T-helper 2 cell treated with Interferon-gamma antibody and Interleukin-4, amounts not matched to agents 100 ng/mL and 5 ng/mL, for 36 hours (primary cell): Measurements from ENCODE around the gene CPED1. TPM values are rescaled to one million over a fixed set of nuclear protein-coding genes. Genes with fewer than 3 reads are reported as not detected.
"Not testable (repeated sequence)": the region's sequence is repeated elsewhere in the genome, so short reads cannot be mapped to it uniquely, and the experiment has no call there.

ENCODE experiments used
- intact Hi-C: fragments of 100-400 bp; cut with micrococcal nuclease; formaldehyde crosslinking; loops from one replicate; pipeline ENCODE4 v1.15.1; 2023
- total RNA-seq: library from RNA; stranded (reverse); gene quantifications from 2 replicates; pipeline ENCODE4 v1.2.3, GENCODE V29; 2022

Gene CPED1
- total RNA-seq, 1 donor from 2014 or later: not detected

- intact Hi-C loops: no loop called here
These were observed 6.2 kb downstream of the CPED1 start for GRCh38 chr7:120994512-120995410.

GRCh38 chr7:120995654-120996053 is 7.1 kb downstream of the CPED1 start:
- intact Hi-C loops: no loop called here

GRCh38 chr7:120996333-120996987 is 7.9 kb downstream of the CPED1 start:
- intact Hi-C loops: no loop called here

GRCh38 chr7:120996988-120997345 is 8.5 kb downstream of the CPED1 start:
- intact Hi-C loops: no loop called here

GRCh38 chr7:120997882-120998474 is 9.5 kb downstream of the CPED1 start:
- intact Hi-C loops: no loop called here

GRCh38 chr7:120998520-120998919 is 10.0 kb downstream of the CPED1 start:
- intact Hi-C loops: no loop called here

GRCh38 chr7:120998996-120999565 is 10.6 kb downstream of the CPED1 start:
- intact Hi-C loops: no loop called here

- intact Hi-C loops: no loop called here
These were observed 11.8 kb downstream of the CPED1 start for GRCh38 chr7:121000081-121000983.

- intact Hi-C loops: no loop called here
These were observed 12.9 kb downstream of the CPED1 start for GRCh38 chr7:121001234-121001906.

GRCh38 chr7:121002048-121002756 is 13.7 kb downstream of the CPED1 start:
- intact Hi-C loops: no loop called here

- intact Hi-C loops: no loop called here
These were observed 14.3 kb downstream of the CPED1 start for GRCh38 chr7:121002757-121003200.

- intact Hi-C loops: no loop called here
These were observed 15.6 kb downstream of the CPED1 start for GRCh38 chr7:121003986-121004685.

GRCh38 chr7:121005058-121005457 is 16.5 kb downstream of the CPED1 start:
- intact Hi-C loops: not testable (repeated sequence)

- intact Hi-C loops: no loop called here
These were observed 17.6 kb downstream of the CPED1 start for GRCh38 chr7:121005996-121006584.

- intact Hi-C loops: no loop called here
These were observed 18.3 kb downstream of the CPED1 start for GRCh38 chr7:121006711-121007315.

- intact Hi-C loops: no loop called here
These were observed 20.3 kb downstream of the CPED1 start for GRCh38 chr7:121008816-121009215.

GRCh38 chr7:121011401-121011800 is 22.9 kb downstream of the CPED1 start:
- intact Hi-C loops: no loop called here

- intact Hi-C loops: no loop called here
These were observed 23.8 kb downstream of the CPED1 start for GRCh38 chr7:121012170-121012874.
